Measurements from ENCODE around the gene CHRNB4.

DNA sequence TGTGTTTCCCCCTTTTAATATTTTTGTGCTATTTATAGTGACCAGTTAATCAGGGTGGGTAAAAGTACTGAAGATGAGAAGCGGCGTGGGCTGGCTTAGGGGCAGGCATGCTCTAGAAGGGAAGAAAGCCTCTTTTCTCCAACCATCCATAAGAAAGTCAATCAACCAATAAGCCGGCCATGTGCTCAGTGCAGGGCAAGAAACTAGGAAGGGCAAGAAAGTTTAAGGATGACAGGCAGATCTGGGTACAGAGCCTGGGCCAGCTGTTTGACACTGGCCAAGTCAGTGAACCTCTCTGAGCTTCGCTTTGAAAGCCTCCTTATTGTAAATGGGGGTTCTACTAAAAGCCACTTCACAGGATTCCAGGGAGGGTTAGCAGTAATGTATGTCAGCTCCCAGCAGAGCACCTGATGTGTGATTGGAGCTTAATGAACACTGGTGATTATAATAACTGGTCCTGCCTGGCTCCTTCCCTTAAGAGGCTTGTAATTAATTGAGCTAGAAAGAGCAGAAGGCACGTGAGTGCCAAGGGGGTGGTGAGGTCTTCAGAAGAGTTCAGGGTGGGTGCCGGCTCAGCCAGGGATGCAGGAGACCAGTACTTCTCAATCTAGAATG is 14.5 kb downstream of the CHRNB4 start:
- TF ChIP-seq PAX5 (IDR thresholded peaks at IDR 0.05; ENCODE audit: insufficient read depth, low read length, severe bottlenecking) (no peak), POLR2AphosphoS5 (IDR thresholded peaks at IDR 0.05; ENCODE audit: low read depth, low read length) (no peak)
